GM03348 (cell line): ENCODE data around the gene SYNPO2.

Experiments
- DNase-seq: peaks from one replicate; pipeline ENCODE4 v3.0.0; 2012; ENCODE audit warnings: low spot score

Gene SYNPO2

GRCh38 chr4:118931786-118932185, 43.1 kb downstream of the SYNPO2 start:
- no peak for DNase-seq

- no peak for DNase-seq
Observed at GRCh38 chr4:118935819-118936218, 47.2 kb downstream of the SYNPO2 start.

- no peak for DNase-seq
Observed at GRCh38 chr4:118936406-118936805, 47.8 kb downstream of the SYNPO2 start.

- DNase-seq: no peak
Observed at GRCh38 chr4:118939169-118939783, 50.6 kb downstream of the SYNPO2 start.

- DNase-seq: peak; percentile 12
Observed at GRCh38 chr4:118941149-118941548, 52.5 kb downstream of the SYNPO2 start.

GRCh38 chr4:118941799-118942198, 53.1 kb downstream of the SYNPO2 start:
- DNase-seq: no peak

- DNase-seq: no peak
Observed at GRCh38 chr4:118942465-118942864, 53.8 kb downstream of the SYNPO2 start.

- DNase-seq: no peak
Observed at GRCh38 chr4:118947095-118947494, 58.4 kb downstream of the SYNPO2 start.

- no peak for DNase-seq
Observed at GRCh38 chr4:118948545-118949144, 60.0 kb downstream of the SYNPO2 start.

GRCh38 chr4:118950224-118950623, 61.6 kb downstream of the SYNPO2 start:
- DNase-seq: no peak

GRCh38 chr4:118950929-118951570, 62.4 kb downstream of the SYNPO2 start:
- no peak for DNase-seq

- DNase-seq: no peak
Observed at GRCh38 chr4:118953276-118953675, 64.6 kb downstream of the SYNPO2 start.

- DNase-seq: peak; percentile 43
Observed at GRCh38 chr4:118954246-118954645, 65.6 kb downstream of the SYNPO2 start.

- peak; percentile 57 for DNase-seq
Observed at GRCh38 chr4:118955515-118955914, 66.9 kb downstream of the SYNPO2 start.

- no peak for DNase-seq
Observed at GRCh38 chr4:118957722-118958445, 69.2 kb downstream of the SYNPO2 start.

GRCh38 chr4:118962540-118962939, 73.9 kb downstream of the SYNPO2 start:
- DNase-seq: peak; percentile 36

GRCh38 chr4:118964891-118965411, 76.3 kb downstream of the SYNPO2 start:
- peak; percentile 51 for DNase-seq

- peak; percentile 29 for DNase-seq
Observed at GRCh38 chr4:118967393-118967792, 78.7 kb downstream of the SYNPO2 start.

- DNase-seq: peak; percentile 56
Observed at GRCh38 chr4:118968005-118968404, 79.4 kb downstream of the SYNPO2 start.

GRCh38 chr4:118968813-118969212, 80.2 kb downstream of the SYNPO2 start:
- DNase-seq: no peak

GRCh38 chr4:118969359-118969758, 80.7 kb downstream of the SYNPO2 start:
- DNase-seq: peak; percentile 71

- no peak for DNase-seq
Observed at GRCh38 chr4:118972167-118972566, 83.5 kb downstream of the SYNPO2 start.

- no peak for DNase-seq
Observed at GRCh38 chr4:118973295-118973694, 84.6 kb downstream of the SYNPO2 start.
